Fibroblast of villous mesenchyme (primary cell): Measurements from ENCODE around the gene LHX4. TPM values are rescaled to one million over a fixed set of nuclear protein-coding genes. Genes with fewer than 3 reads are reported as not detected.

Experiments
- DNase-seq: peaks from one replicate; pipeline ENCODE4 v3.0.0-alpha.2; 2010; ENCODE audit warnings: low read depth
- H3K4me3 ChIP-seq: 2 replicates; pipeline ENCODE4 v1.5.1; 2011; ENCODE audit warnings: low read depth, mild to moderate bottlenecking, low read length
- total RNA-seq: library from RNA; depleted of rRNA; stranded (reverse); fragments of >200 nt; gene quantifications from 2 replicates; pipeline ENCODE4 v1.2.3, GENCODE V29; 2012
- TF ChIP-seq, protein P1 (sequence below): IDR thresholded peaks from 2 replicates; pipeline ENCODE4 v1.5.1; 2012; ENCODE audit warnings: low read depth, mild to moderate bottlenecking, low read length; ENCODE audit not compliant: insufficient read depth

LHX4 gene
- total RNA-seq, 1 donor: 0.86 TPM

DNA sequence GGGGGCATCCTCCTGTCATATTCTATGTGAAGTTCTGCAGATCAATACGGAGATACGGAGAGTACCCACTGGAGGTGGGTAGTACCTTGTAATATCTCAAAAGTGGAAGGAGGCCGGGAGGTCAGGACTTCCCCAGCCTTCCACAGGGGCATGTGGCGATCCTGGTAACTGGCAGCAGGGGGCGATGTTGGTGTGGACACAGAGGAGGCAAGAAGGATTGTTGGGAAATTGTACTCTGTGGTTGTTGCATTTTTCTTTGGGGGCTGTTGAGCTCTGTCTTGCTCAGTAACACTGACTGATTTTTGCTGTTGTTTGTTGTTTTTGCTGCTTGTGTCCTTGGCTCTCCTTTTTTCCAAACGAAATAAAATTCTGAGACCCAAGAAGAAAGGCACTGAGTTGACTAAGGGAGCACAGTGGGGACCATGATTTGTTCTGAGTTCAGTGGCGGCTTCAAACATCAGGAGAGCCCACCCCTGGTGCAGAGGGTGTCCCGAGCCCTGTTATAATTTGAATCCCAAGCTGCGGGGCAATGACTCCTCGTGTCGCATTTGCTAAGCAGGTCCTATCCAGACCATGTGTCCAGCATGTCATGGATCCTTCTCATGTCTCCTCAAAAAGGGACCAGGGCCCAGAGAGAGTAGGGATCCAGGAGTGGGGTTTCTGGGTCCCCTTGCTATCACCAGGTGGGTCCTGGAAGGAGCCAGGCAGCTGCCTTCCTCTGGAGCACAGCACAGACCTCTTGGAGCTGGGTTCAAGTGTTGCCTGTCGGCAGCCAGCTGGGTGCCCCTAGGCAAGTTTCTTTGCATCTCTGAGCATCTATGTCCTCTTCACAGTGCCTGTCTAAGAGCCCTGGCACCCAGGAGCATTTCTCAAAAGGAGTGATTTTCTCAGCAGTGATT, 22.8 kb downstream of the LHX4 start:
- DNase-seq: peak; percentile 65
- no peak overlapping the region for H3K4me3 ChIP-seq
- TF ChIP-seq, protein P1, sequence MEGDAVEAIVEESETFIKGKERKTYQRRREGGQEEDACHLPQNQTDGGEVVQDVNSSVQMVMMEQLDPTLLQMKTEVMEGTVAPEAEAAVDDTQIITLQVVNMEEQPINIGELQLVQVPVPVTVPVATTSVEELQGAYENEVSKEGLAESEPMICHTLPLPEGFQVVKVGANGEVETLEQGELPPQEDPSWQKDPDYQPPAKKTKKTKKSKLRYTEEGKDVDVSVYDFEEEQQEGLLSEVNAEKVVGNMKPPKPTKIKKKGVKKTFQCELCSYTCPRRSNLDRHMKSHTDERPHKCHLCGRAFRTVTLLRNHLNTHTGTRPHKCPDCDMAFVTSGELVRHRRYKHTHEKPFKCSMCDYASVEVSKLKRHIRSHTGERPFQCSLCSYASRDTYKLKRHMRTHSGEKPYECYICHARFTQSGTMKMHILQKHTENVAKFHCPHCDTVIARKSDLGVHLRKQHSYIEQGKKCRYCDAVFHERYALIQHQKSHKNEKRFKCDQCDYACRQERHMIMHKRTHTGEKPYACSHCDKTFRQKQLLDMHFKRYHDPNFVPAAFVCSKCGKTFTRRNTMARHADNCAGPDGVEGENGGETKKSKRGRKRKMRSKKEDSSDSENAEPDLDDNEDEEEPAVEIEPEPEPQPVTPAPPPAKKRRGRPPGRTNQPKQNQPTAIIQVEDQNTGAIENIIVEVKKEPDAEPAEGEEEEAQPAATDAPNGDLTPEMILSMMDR: peak; percentile 92

DNA sequence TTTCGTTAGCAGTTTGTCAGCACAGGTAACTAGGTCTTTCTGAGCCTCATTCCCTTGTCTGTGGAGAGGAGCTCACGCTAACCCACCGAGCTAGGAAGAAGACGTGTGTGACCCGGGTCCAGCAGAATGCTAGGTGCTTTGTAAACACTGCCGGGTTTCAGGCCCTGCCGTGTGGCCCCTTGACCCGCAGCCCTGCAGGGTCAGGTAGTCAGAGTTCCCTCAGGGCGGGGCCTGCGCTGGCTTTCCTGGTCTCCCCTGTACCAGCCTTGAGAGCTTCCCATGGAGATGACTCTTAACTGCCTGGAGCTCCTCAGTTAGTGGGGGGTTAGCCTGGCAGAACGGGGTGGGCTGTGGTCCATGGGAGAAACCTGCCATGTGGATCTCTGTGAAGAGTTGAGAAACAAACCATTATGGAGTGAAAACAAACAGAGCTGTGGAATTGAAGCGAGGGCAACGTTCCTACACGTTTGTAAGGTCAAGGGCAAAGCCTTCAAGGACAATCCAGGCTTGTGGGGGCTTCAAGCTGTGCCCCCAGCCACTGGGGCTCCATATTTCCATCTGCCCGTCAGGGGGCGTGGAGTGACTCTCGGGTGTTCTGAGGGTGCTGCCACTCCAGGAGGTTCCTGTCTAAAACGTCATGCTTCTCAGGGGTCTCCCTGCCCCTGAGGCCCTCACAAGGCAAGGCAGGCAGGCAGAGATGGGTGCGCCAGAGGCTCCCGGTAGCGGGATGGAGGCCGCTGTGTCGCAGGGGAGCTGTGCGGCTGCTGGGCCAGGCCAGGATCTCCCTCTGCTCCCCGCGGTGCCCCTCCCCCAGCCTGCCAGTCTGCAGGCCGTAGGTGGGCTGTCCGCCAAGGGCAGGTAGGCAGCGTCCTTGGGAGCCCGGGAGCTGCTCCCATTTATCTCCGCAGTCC, 23.8 kb downstream of the LHX4 start:
- no peak for DNase-seq
- H3K4me3 ChIP-seq: no peak overlapping the region
- TF ChIP-seq, protein P1: no peak

DNA sequence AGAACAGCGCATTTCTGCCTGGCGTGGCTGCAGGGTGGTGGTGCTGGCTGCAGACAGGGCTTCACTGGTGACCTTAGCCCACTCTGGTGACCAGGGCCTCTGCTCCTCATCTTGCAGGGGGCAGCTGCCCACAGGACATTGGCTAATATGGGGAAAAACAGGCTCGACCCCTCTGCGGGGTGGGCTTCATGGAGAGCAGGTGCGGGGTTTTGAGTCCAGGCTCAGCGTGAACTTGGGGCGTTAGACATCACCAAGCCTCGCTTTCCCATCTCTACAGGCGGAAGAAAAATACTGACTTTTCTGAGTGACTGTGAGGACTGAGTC, 24.4 kb downstream of the LHX4 start:
- TF ChIP-seq, protein P1: no peak
- DNase-seq: no peak
- H3K4me3 ChIP-seq: no peak overlapping the region

DNA sequence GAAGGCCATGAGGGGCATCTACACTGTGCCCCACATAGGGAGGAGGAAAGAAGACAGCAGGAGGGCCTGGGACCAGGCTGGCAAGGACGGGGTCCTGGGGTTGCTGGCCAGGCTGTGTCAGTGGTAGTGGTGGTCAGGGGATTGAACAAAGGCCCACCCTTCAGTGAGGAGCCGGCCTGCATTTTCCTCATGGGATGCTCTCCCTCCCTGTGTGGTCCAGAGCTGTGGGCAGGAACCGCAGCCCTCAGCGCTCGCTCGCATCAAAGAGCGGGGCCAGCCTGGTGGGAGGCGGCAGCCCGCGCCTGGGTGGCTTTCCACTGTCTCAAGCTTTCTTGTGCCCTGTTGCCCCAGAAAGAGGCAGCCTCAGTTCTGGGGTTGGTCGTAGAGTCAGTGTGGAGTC, 24.8 kb downstream of the LHX4 start:
- no peak for DNase-seq
- H3K4me3 ChIP-seq: no peak overlapping the region
- TF ChIP-seq, protein P1: no peak

DNA sequence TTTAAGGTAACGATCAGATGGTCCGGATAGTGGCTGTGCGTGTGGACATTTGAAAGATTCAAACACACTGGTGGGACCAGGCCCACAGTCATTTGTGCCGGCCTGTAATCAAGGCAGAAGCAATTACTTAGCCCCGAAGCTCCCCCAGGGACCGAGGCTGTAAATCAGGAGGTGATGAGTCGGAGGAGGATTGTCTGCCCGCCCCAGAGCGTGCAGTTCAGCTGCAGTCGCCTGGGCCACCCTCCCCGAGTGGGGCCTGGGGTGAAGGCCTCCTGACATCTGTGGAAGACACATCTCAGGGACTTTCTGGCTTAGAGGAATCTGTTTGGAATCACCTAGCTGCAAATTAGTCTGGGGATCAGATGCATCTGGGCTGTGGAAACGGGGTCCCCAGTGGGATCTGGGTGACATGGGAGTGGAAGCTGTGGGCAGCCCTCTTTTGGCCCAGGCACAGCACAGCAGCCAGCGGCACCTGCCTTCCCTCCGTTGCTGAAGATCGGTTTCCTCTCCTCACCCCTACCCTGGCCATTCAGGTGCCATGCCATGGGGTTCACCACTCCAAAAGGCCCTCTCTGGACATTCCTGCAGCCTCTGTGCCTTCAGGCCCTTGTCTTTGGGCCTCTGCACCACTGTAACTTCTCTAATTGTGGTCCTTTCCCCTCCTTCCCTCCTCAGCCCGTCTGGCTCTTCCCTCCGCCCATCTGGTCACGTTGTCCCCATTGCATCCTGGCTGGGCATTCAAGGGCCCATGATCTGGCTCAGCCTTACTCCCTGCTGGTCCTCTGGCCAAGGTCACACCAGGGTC, 25.7 kb downstream of the LHX4 start:
- TF ChIP-seq, protein P1: no peak
- no peak for DNase-seq
- no peak overlapping the region for H3K4me3 ChIP-seq

DNA sequence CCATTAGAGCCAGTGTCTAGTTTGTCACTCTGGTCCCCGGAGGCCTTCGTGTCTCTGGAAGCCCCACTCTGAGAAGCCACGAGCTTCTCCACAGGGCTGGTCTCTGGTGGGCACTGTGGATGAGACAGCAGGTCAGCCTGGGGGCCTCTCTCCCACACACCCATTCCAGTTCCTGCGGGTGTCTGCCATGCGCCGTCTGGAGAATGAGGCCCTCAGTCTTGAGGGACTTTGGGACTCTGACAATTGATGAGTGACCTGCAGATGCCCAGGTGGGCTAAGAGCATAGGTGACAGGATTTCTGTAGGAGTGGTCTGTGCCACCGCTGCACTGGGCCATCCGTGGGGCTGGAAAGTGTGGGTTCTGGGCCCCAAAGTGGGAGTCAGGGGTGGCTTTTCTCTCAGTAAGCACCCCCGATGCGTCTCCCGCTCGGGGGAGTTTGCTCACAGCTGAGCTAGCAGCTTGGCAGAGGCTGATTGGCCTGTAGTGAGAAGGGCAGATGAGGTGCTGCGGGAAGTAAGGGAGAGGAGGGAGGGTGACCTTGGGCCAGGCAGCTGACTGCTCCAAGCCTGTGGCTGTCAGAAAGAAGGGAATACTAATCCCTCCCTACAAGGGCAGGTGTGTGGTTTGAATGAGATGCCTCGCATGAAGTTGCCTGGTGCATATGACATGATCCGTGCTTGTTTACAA, 26.4 kb downstream of the LHX4 start:
- H3K4me3 ChIP-seq: no peak overlapping the region
- TF ChIP-seq, protein P1: no peak
- DNase-seq: no peak
